Thyroid gland (tissue), 4 donors: ENCODE data around the gene TXNDC2.

Source experiments
- POLR2A ChIP-seq, 2 donors: fragments of 450-650 bp; IDR thresholded peaks; one replicate each; pipeline ENCODE4 v1.6.1; 2017; ENCODE audit warnings: antibody characterized with exemption in 2 of 2, mild to moderate bottlenecking in 2 of 2, moderate library complexity in 1 of 2
- TF ChIP-seq, protein P1 (sequence below), 6 experiments: fragments of 200-600 bp in 3 of 6; fragments of 450-650 bp in 3 of 6; sonication (generic) in 3 of 6; IDR thresholded peaks; one replicate each; pipeline ENCODE4 v1.5.1; 2016 to 2019; ENCODE audit warnings: antibody characterized with exemption in 6 of 6, mild to moderate bottlenecking in 2 of 6, inconsistent platforms in 1 of 6, moderate library complexity in 1 of 6

DNA sequence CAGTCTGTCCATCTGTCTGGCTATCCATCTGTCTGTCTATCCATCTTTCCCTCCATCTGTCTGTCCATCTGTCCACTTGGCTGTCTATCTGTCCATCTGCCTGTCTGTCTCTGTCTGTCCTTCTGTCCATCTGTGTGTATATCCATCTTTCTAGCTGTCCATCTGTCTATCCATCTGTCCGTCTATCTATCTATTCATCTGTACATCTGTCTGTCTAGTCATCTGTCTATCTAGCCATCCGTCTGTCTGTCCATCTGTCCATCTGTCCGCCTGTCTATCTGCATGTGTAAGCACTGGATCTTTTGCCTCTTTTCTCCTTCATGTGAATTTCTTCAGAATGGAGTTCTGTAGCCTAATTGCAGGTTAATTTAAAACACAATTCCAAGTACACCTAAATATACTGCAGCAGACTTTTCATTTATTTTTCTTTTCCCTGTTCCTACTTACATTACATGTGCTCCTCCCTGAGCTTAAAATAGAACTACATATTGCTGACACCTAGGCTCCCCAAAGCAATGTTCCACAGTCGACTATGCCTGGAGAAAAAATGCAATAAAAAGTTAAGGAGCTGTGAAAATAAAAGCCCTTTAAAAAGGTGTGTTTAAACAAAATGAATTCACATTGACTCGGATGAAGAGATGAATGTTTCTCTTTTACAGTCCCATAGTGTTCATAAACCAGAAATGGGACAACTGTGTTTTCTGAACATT is 37.4 kb upstream of the TXNDC2 start:
- TF ChIP-seq, protein P1, sequence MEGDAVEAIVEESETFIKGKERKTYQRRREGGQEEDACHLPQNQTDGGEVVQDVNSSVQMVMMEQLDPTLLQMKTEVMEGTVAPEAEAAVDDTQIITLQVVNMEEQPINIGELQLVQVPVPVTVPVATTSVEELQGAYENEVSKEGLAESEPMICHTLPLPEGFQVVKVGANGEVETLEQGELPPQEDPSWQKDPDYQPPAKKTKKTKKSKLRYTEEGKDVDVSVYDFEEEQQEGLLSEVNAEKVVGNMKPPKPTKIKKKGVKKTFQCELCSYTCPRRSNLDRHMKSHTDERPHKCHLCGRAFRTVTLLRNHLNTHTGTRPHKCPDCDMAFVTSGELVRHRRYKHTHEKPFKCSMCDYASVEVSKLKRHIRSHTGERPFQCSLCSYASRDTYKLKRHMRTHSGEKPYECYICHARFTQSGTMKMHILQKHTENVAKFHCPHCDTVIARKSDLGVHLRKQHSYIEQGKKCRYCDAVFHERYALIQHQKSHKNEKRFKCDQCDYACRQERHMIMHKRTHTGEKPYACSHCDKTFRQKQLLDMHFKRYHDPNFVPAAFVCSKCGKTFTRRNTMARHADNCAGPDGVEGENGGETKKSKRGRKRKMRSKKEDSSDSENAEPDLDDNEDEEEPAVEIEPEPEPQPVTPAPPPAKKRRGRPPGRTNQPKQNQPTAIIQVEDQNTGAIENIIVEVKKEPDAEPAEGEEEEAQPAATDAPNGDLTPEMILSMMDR (IDR thresholded peaks at IDR 0.05): no peak
- TF ChIP-seq POLR2A (IDR thresholded peaks at IDR 0.05): no peak
